IMR-90 (cell line): ENCODE measurements around the gene CYP4B1. TPM values are rescaled to one million over a fixed set of nuclear protein-coding genes. Genes with fewer than 3 reads are reported as not detected.

Experiments
- ATAC-seq: fragments of 200-7000 bp; cut with Tn5 transposase; 2 replicates; pipeline ENCODE4 v1.9.1; 2020; ENCODE audit warnings: low read depth, mild to moderate bottlenecking, moderate library complexity
- BruUV-seq: library from RNA; stranded (reverse); fragments of 400-500 nt; replicated peaks from 2 replicates; lab custom pipeline; 2021; lab: Mats Ljungman, UMichigan
- CTCF ChIA-PET: fragments of 300-600 bp; formaldehyde crosslinking; extraction: SDS; loops from one replicate; lab custom pipeline; 2021; ENCODE audit warnings: antibody characterized with exemption; lab: Yijun Ruan, JAX
- POLR2A ChIA-PET: fragments of 300-600 bp; sonication (Branson Sonifier 250); formaldehyde crosslinking; loops from one replicate; lab custom pipeline; 2022; ENCODE audit warnings: antibody characterized with exemption; ENCODE audit not compliant: unreplicated experiment; lab: Charles Lee
- DNase-seq: peaks from one replicate; pipeline ENCODE4 v3.0.0; 2013
- H2AFZ ChIP-seq: replicated peaks from 2 replicates; pipeline ENCODE3; 2013; ENCODE audit warnings: low read length, mild to moderate bottlenecking; ENCODE audit not compliant: poor library complexity
- H2AK5ac ChIP-seq: 2 replicates; pipeline ENCODE4 v1.6.1; 2013; ENCODE audit warnings: low read depth, low read length, inconsistent platforms
- H2AK9ac ChIP-seq: replicated peaks from 2 replicates; pipeline ENCODE3; 2013; ENCODE audit warnings: mild to moderate bottlenecking, low read depth, low read length, moderate library complexity; ENCODE audit not compliant: poor library complexity
- H2BK120ac ChIP-seq: 2 replicates; pipeline ENCODE4 v1.6.1; 2013; ENCODE audit warnings: low read depth, low read length, inconsistent platforms
- H2BK15ac ChIP-seq: 3 replicates; pipeline ENCODE4 v1.6.1; 2013; ENCODE audit warnings: low read depth, low read length, inconsistent platforms
- H2BK20ac ChIP-seq: 2 replicates; pipeline ENCODE4 v1.6.1; 2013; ENCODE audit warnings: low read depth, mild to moderate bottlenecking, inconsistent platforms, low read length, moderate library complexity
- H2BK5ac ChIP-seq: 2 replicates; pipeline ENCODE4 v1.6.1; 2013; ENCODE audit warnings: mild to moderate bottlenecking, low read depth, low read length, inconsistent platforms; ENCODE audit not compliant: poor library complexity, severe bottlenecking
- H3K14ac ChIP-seq: replicated peaks from 2 replicates; pipeline ENCODE4 v1.6.1; 2013; ENCODE audit warnings: low read depth, low read length, inconsistent platforms
- H3K18ac ChIP-seq: 2 replicates; pipeline ENCODE4 v1.6.1; 2013; ENCODE audit warnings: low read depth, low read length, control low read depth
- H3K23ac ChIP-seq: 2 replicates; pipeline ENCODE4 v1.6.1; 2013; ENCODE audit warnings: low read depth, low read length, inconsistent platforms
- H3K27ac ChIP-seq: 2 replicates; pipeline ENCODE4 v1.5.1; 2013; ENCODE audit warnings: mild to moderate bottlenecking, control low read depth, low read length; ENCODE audit not compliant: insufficient read depth
- H3K27me3 ChIP-seq: 2 replicates; pipeline ENCODE4 v1.6.1; 2013; ENCODE audit warnings: low read length; ENCODE audit not compliant: control insufficient read depth, insufficient read depth
- H3K36me3 ChIP-seq: 2 replicates; pipeline ENCODE4 v1.6.1; 2013; ENCODE audit warnings: low read length, mixed read lengths; ENCODE audit not compliant: control insufficient read depth, insufficient read depth
- H3K4ac ChIP-seq: 2 replicates; pipeline ENCODE4 v1.6.1; 2013; ENCODE audit warnings: low read depth, low read length, inconsistent platforms
- H3K4me1 ChIP-seq: 2 replicates; pipeline ENCODE4 v1.6.1; 2013; ENCODE audit warnings: low read length, mixed read lengths; ENCODE audit not compliant: control insufficient read depth, insufficient read depth
- H3K4me2 ChIP-seq: 2 replicates; pipeline ENCODE4 v1.6.1; 2013; ENCODE audit warnings: low read depth, mild to moderate bottlenecking, control low read depth, low read length, moderate library complexity
- H3K4me3 ChIP-seq: 2 replicates; pipeline ENCODE4 v1.5.1; 2013; ENCODE audit warnings: low read depth, mild to moderate bottlenecking, control low read depth, low read length, moderate library complexity; ENCODE audit not compliant: insufficient read depth
- H3K56ac ChIP-seq: 2 replicates; pipeline ENCODE4 v1.6.1; 2013; ENCODE audit warnings: low read length, inconsistent platforms; ENCODE audit not compliant: insufficient read depth; ENCODE audit errors: extremely low read depth
- H3K79me1 ChIP-seq, 2 experiments: 2 replicates each; pipeline ENCODE4 v1.6.1; 2013; ENCODE audit warnings: low read length in 2 of 2, inconsistent platforms in 1 of 2, low read depth in 1 of 2
- H3K9ac ChIP-seq: 2 replicates; pipeline ENCODE4 v1.6.1; 2013; ENCODE audit warnings: low read depth, low read length, control low read depth
- H3K9me1 ChIP-seq: 2 replicates; pipeline ENCODE4 v1.6.1; 2013; ENCODE audit warnings: low read length, inconsistent platforms; ENCODE audit not compliant: insufficient read depth
- H3K9me3 ChIP-seq: 2 replicates; pipeline ENCODE4 v1.6.1; 2013; ENCODE audit warnings: low read length; ENCODE audit not compliant: control insufficient read depth, insufficient read depth
- H4K20me1 ChIP-seq: 2 replicates; pipeline ENCODE4 v1.6.1; 2013; ENCODE audit warnings: low read length, inconsistent platforms; ENCODE audit not compliant: insufficient read depth
- H4K5ac ChIP-seq: 2 replicates; pipeline ENCODE4 v1.6.1; 2013; ENCODE audit warnings: mild to moderate bottlenecking, low read depth, low read length, control low read depth
- H4K8ac ChIP-seq, 2 experiments: 2 replicates each; pipeline ENCODE4 v1.6.1; 2013; ENCODE audit warnings: low read depth in 2 of 2, low read length in 2 of 2, control low read depth in 1 of 2, inconsistent platforms in 1 of 2
- H4K91ac ChIP-seq: 2 replicates; pipeline ENCODE4 v1.6.1; 2013; ENCODE audit warnings: low read depth, low read length, inconsistent platforms; ENCODE audit not compliant: insufficient read depth
- FOS ChIP-seq: fragments of 150-350 bp; IDR thresholded peaks from 2 replicates; pipeline ENCODE4 v1.6.1; 2016; ENCODE audit warnings: low read depth, low read length
- NFE2L2 ChIP-seq: fragments of 150-350 bp; IDR thresholded peaks from 2 replicates; pipeline ENCODE4 v1.6.1; 2016; ENCODE audit warnings: low read depth, mild to moderate bottlenecking, low read length
- RCOR1 ChIP-seq: IDR thresholded peaks from 2 replicates; pipeline ENCODE4 v1.6.1; 2012; ENCODE audit warnings: mild to moderate bottlenecking, low read length, improper control_type of control experiment; ENCODE audit not compliant: insufficient replicate concordance
- WGBS, 2 experiments: methylation state at CpG; one replicate each; pipeline versions ENCODE4 v1.1.5 to v1.1.7; 2013; ENCODE audit warnings: missing lambda C conversion rate in 2 of 2; ENCODE audit not compliant: insufficient read length in 1 of 2; ENCODE audit errors: extremely low coverage in 2 of 2; 5-methylcytosine and 5-hydroxymethylcytosine counted together
- dilution Hi-C: fragments of 300-500 bp; cut with HindIII; formaldehyde crosslinking; loops from one replicate; pipeline ENCODE4 v1.14.3; 2018; ENCODE audit warnings: low sequenced_read_pairs; ENCODE audit not compliant: unreplicated experiment
- in situ Hi-C: fragments of 300-500 bp; cut with MboI; formaldehyde crosslinking; loops from 3 replicates; pipeline ENCODE4 v1.14.3; 2019; ENCODE audit warnings: low sequenced_read_pairs, inconsistent platforms, mixed read lengths
- intact Hi-C: fragments of 100-400 bp; cut with micrococcal nuclease; formaldehyde crosslinking; loops from 2 replicates; pipeline ENCODE4 v1.10.0; 2022
- polyA plus RNA-seq, 3 experiments: library from polyadenylated mRNA; depleted of rRNA; stranded (reverse); fragments of >200 nt; gene quantifications; 2 replicates each; pipeline ENCODE4 v1.2.3, GENCODE V29; 2012; ENCODE audit warnings: low replicate concordance in 1 of 3
- total RNA-seq: library from RNA; depleted of rRNA; stranded (reverse); fragments of >200 nt; gene quantifications from 2 replicates; pipeline ENCODE4 v1.2.3, GENCODE V29; 2012
- TF ChIP-seq, protein P1 (sequence below): conservative IDR thresholded peaks from 2 replicates; pipeline ENCODE4 v1.5.1; 2012; ENCODE audit warnings: mild to moderate bottlenecking, low read depth, low read length, improper control_type of control experiment

CYP4B1 gene
- total and polyA plus RNA-seq, 2 of the 4 experiments (the other 2 are of a cell fraction) = not detected

GRCh38 chr1:46816930-46817329, 18.1 kb downstream of the CYP4B1 start:
- Histone ChIP-seq H3K4me2 (no peak overlapping the region), H4K8ac (no peak overlapping the region), H2AK9ac (no peak overlapping the region), H3K18ac (no peak overlapping the region), H3K27me3 (no peaks in the 10 kb centered on the region), H3K79me1 (no peaks in the 10 kb centered on the region), H2BK120ac (no peak overlapping the region), H2BK15ac (no peak overlapping the region), H3K23ac (no peak overlapping the region), H4K91ac (no peak overlapping the region), H3K4me3 (no peak overlapping the region), H3K9ac (no peak overlapping the region), H2BK20ac (no peak overlapping the region), H3K4ac (no peak overlapping the region), H3K14ac (no peak overlapping the region), H3K4me1 (no peaks in the 10 kb centered on the region), H2AFZ (no peak overlapping the region), H3K9me1 (no peaks in the 10 kb centered on the region), H2AK5ac (no peak overlapping the region), H2BK5ac (no peak overlapping the region), H3K27ac (no peak overlapping the region), H3K36me3 (no peaks in the 10 kb centered on the region), H3K56ac (no peak overlapping the region), H3K9me3 (peaks cover 44% of the 10 kb centered on the region), H4K20me1 (no peaks in the 10 kb centered on the region), H4K5ac (no peak overlapping the region)
- TF ChIP-seq RCOR1 (no peak), NFE2L2 (no peak), FOS (no peak)
- TF ChIP-seq, protein P1, sequence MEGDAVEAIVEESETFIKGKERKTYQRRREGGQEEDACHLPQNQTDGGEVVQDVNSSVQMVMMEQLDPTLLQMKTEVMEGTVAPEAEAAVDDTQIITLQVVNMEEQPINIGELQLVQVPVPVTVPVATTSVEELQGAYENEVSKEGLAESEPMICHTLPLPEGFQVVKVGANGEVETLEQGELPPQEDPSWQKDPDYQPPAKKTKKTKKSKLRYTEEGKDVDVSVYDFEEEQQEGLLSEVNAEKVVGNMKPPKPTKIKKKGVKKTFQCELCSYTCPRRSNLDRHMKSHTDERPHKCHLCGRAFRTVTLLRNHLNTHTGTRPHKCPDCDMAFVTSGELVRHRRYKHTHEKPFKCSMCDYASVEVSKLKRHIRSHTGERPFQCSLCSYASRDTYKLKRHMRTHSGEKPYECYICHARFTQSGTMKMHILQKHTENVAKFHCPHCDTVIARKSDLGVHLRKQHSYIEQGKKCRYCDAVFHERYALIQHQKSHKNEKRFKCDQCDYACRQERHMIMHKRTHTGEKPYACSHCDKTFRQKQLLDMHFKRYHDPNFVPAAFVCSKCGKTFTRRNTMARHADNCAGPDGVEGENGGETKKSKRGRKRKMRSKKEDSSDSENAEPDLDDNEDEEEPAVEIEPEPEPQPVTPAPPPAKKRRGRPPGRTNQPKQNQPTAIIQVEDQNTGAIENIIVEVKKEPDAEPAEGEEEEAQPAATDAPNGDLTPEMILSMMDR = no peak
- ATAC-seq = no peak
- ChIA-PET CTCF (no interaction called here), POLR2A (no interaction called here)
- no TSS peak for BruUV-seq
- intact Hi-C loops = no loop called here
- no peak for DNase-seq
- no CpG with 5 or more reads among the region's 5 CpGs for WGBS, 2 experiments
- in situ Hi-C loops = no loop called here
- dilution Hi-C loops = no loop called here
